ENCODE data around the gene IFNL2. TPM values are rescaled to one million over a fixed set of nuclear protein-coding genes. Genes with fewer than 3 reads are reported as not detected.
"Not testable (repeated sequence)": the region's sequence is repeated elsewhere in the genome, so short reads cannot be mapped to it uniquely, and the experiment has no call there.

The IFNL2 gene
- total RNA-seq, 4 donors from 2014 or later: not detected

DNA sequence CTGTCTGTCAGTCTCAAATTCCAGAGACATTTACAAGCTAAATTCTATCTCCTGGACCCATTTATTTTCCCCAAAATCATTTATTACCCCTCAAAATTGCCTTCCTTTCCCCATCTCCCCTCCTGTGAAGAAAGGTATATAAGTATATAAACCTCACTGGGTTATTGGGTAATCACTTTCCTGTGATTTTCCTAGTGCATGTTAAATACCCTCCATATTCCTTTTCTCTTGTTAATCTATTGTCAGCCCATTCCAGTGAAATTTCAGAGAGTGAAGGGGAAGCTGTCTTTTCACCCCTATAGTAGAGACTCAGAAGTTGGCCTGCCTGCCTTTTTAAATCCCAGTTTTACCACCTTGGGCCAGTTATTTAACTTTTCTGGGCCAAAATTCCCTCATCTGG lies 37.9 kb downstream of the IFNL2 start:
- DNase-seq (ENCODE audit: low spot score): no peak
- TF ChIP-seq, protein P1, sequence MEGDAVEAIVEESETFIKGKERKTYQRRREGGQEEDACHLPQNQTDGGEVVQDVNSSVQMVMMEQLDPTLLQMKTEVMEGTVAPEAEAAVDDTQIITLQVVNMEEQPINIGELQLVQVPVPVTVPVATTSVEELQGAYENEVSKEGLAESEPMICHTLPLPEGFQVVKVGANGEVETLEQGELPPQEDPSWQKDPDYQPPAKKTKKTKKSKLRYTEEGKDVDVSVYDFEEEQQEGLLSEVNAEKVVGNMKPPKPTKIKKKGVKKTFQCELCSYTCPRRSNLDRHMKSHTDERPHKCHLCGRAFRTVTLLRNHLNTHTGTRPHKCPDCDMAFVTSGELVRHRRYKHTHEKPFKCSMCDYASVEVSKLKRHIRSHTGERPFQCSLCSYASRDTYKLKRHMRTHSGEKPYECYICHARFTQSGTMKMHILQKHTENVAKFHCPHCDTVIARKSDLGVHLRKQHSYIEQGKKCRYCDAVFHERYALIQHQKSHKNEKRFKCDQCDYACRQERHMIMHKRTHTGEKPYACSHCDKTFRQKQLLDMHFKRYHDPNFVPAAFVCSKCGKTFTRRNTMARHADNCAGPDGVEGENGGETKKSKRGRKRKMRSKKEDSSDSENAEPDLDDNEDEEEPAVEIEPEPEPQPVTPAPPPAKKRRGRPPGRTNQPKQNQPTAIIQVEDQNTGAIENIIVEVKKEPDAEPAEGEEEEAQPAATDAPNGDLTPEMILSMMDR (IDR thresholded peaks at IDR 0.05): no peak

DNA sequence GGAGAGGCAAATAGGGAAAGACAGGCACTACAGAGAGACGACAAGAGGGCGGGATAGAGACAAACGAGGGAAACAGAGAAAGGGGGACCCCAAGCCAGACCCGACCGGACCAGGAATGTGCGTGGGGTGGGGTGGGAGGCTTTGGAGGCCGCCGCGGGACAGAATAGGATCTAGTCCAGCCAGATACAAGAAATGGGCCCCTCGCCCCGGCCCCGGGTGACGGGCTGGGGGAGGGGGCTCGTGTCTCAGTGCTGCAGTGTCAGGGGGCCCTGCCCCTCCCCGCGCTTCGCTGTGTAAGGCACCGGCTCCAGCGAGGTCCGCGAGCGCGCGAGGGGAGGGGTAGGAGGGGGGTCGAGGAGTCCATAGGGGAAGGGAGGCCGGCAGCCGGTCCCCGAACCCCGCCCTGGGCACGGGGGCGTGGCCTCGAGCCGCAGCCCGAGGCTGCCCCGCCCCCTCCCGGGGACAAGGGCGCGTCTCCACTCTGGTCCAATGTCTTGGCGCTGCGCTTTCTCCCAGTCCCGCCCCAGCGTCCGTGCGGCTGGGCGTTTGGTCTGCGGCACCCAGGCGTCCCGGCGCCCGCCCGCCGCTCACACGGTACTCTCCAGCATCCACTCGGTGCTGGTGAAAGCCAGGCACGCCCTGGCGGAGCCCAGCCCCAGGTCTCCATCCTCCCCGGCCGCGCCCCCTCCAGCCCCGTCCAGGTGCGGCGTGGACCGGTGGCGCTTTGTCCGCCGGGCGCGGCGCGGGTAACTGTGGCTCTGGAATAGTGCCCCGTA lies 39.0 kb downstream of the IFNL2 start:
- no peak for DNase-seq (ENCODE audit: low spot score)
- peak; percentile 30 for ATAC-seq (ENCODE audit: low FRiP score)
- TF ChIP-seq, protein P1 (IDR thresholded peaks at IDR 0.05): no peak

More for the DNA sequence above, 37.9 kb downstream of the IFNL2 start:
- ATAC-seq (ENCODE audit: low FRiP score): no peak

DNA sequence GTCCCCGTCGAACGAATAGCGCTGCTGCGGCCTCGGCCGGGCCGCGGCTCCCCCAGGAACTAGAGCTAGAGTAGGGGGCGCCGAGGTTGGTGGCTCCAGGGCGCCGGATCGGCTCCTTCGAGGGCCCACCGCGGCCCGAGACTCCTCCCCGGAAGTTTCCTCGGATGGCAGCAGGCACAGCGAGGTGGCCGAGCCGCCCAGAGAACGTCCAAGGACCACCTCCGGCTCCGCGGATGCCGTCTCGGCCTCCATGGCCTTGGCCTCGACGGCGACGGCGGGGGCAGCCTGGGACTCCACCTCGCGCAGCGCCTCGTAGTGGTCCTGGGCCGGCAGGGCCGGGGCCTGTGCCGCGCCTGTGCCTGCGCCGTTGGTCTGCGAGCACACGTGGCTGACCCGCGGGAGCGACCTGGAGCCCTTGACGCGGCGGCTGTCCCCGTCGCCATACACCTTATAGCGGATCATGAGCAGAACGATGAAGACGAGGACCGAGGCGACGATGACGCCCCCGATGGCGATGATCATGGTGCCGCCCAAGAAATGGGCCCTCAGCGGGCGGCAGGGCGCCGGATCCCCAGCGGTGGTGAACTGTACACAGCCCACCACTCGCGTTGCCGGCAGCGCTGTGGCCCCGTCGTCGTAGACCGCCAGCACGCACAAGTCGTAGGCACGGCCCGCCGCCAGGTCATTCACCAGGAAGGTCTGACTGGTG lies 39.8 kb downstream of the IFNL2 start:
- ATAC-seq (ENCODE audit: low FRiP score) (no peak), DNase-seq (ENCODE audit: low spot score) (no peak)
- TF ChIP-seq, protein P1 (IDR thresholded peaks at IDR 0.05): no peak

DNA sequence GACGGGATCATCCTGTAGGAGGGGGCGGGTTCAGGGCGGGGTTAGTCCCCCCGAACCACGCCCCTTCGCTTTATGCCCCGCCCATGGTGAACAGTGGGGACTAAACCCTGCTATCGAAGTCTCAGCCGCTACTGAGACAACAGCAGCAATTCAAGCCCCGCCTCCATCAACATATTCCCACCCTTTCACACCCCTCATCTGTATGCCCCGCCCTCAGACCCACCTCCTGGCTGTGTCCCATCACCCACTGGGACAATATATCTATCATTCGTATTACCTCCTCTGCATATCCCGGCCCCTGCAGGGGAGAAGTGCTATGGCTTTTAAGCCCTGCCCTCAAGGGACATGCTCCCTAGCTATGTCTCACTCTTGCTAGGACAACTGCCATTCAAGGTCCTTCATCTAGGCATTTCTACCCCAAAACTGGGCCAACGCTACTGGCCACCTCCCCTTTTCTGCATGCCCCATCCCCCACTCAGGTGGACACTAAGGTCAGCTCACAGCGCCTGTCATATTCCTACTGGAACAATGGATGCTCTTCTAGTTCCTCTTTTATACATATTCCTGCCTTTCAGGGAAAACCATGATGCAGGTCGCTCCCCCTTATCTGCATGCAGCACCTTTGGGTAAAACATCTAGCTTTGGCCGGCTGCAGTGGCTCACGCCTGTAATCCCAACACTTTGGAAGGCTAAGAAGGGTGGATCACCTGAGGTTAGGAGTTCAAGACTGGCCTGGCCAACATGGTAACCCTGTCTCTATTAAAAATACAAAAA lies 40.5 kb downstream of the IFNL2 start:
- DNase-seq (ENCODE audit: low spot score): no peak
- TF ChIP-seq, protein P1 (IDR thresholded peaks at IDR 0.05): no peak
- no peak for ATAC-seq (ENCODE audit: low FRiP score)

DNA sequence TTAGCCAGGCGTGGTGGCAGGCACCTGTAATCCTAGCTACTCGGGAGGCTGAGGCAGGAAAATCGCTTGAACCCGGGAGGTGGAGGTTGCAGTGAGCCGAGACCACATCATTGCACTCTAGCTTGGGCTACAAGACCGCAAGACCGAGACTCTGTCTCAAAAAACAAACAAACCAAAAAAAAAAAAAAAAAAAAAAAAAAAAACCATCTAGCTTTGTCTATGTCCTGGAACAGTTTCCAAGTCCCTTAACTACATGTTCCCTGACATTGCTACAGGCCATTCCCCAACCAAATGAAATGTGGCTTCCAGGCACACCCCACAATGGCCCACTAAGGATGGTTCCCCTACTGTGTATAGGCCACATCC lies 41.1 kb downstream of the IFNL2 start:
- DNase-seq (ENCODE audit: low spot score); ATAC-seq (ENCODE audit: low FRiP score): not testable (repeated sequence)

DNA sequence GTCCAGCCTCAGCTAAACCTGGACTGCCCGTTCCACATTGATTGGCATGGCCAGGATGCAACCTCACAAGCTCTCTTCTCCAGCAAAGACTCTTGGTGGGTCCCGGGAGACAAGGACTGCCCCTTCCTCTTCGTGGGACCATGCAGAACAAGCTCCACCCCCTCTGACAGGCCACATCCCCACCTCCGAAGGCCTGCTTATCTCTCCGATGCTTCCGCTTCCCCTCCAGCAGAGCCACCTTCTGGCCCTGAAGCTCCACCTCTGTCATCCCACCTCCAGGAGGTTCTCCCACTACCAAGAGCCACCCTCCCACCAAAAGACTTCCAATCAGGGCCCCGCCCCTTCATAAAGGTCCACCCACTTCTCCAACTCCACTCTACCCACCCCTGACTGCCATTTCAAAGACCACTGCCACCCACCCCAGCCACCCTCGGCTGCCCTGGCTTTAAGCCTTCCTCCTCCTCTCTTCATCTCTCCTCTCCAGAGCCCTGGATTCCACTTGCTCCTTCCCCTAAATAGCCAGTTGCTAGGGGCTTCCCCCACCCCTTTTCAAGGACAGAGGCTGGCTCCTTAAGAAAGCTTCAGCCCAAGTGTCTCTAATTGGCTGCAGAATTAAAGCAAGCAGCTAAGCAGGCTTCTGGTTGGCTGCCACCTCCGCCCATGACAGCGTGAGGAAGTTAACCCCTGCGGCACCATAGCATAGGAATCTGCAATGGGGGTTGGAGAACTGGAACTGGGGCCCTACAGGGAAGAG lies 42.5 kb downstream of the IFNL2 start:
- TF ChIP-seq, protein P1 (IDR thresholded peaks at IDR 0.05): no peak
- no peak for ATAC-seq (ENCODE audit: low FRiP score)
- no peak for DNase-seq (ENCODE audit: low spot score)

Measured in omental fat pad (tissue), 4 donors.